Measurements from ENCODE around the gene ETV3.

Gene ETV3

DNA sequence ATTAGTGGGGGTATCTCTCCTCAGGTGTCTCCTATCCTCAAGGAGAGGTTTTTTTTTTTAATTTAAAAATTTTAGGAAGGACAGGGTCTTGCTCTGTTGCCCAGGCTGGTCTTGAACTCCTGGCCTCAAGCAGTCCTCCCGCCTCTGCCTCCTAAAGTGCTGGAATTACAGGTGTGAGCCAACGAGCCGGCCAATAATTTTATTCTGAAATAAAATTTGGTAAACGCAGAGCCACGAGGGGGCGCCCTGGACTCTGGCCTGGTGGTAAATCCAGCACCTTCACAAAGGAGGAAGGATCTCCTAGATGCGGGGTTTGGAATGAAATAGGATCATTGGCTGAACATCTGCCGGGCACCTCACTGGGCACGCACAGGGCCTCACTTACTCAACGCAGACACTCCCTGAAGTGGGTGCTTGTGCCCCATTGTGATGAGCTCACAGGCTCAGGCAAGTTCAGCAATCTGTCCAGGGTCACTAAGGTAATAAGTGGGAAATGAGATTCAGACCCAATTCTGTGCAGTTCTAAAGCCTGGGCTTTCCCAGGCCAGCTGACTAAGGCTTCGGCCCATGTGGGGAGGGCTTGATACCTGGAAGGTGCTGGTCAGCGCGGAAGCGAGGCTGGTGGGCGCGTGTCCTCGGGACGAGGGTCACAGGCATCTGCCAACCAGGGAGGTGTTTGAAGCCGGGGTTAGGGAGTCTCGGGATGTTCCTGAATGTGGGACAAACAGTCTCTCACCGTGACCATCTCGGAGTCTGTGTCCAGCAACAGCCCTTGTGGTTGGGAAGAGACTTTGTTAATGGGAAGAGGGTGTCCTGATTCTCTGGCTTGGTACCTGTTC is 32.7 kb upstream of the ETV3 start:
- no peak for TF ChIP-seq POLR2A (IDR thresholded peaks at IDR 0.05; ENCODE audit: low read depth, low read length)
- DNase-seq (ENCODE audit: insufficient read length, low spot score) (peak; percentile 35), FAIRE-seq (no peak)

DNA sequence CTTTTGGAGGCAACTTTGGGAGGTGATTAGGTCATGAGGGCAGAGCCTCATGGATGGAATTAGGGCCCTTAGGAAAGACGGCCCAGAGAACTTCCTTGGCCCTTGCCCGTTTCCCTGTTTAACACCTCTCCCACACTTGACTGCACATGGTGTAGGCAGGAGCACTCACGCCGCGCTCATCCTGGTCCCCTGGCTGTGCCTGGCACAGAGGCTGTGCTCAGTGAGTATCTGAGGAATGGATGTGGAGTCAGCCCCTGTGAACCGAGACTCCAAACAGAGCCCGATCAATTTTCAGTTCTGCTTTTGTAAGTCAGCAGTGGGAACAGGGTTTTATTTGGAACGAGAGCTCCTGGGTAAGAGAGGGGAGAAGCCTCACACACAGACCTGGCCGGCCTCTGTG is 29.8 kb upstream of the ETV3 start:
- FAIRE-seq (no peak), DNase-seq (ENCODE audit: insufficient read length, low spot score) (no peak)

DNA sequence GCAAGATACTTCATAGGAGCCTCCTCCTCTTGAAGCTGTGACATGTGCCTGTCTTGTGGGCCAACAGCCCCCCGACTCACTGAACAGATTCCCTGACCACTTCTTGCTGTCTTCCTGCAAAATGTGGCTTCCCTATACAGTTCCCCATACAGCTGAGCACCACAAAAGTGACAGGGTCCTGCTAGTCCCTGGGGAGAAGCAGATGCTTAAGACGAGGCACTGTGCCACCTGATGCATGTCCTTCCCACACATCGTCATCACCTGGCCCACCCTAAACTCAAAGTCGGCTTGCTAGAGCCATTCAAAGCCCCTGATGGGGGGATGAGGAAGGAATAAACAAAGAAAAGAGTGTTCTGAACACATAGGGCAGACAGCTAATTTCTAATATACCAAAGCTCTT is 29.2 kb upstream of the ETV3 start:
- FAIRE-seq, result no peak
- DNase-seq (ENCODE audit: insufficient read length, low spot score), result no peak
- TF ChIP-seq POLR2A (IDR thresholded peaks at IDR 0.05; ENCODE audit: low read depth, low read length), result no peak

More for the DNA sequence above, 29.8 kb upstream of the ETV3 start:
- no peak for TF ChIP-seq POLR2A (IDR thresholded peaks at IDR 0.05; ENCODE audit: low read depth, low read length)

DNA sequence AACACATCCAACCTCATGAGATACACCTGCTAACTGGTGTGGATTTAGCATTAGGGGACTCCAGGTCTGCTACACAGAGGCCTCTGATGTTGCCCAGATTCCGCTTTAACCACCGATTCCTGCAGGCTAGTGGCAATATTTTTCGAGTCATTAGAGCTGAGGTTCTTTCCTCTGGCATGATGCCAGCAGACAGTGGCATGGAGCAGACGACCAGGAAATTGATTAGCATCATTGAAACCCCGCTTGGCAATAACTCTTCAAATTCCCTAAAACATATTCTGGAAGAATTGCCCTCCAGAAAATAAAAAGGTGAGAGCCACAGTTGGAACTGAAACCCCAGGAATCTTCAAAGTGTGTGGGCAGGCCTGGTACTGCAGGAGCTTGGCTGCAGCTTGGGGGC is 28.4 kb upstream of the ETV3 start:
- FAIRE-seq (no peak), DNase-seq (ENCODE audit: insufficient read length, low spot score) (no peak)
- TF ChIP-seq POLR2A (IDR thresholded peaks at IDR 0.05; ENCODE audit: low read depth, low read length), result no peak

DNA sequence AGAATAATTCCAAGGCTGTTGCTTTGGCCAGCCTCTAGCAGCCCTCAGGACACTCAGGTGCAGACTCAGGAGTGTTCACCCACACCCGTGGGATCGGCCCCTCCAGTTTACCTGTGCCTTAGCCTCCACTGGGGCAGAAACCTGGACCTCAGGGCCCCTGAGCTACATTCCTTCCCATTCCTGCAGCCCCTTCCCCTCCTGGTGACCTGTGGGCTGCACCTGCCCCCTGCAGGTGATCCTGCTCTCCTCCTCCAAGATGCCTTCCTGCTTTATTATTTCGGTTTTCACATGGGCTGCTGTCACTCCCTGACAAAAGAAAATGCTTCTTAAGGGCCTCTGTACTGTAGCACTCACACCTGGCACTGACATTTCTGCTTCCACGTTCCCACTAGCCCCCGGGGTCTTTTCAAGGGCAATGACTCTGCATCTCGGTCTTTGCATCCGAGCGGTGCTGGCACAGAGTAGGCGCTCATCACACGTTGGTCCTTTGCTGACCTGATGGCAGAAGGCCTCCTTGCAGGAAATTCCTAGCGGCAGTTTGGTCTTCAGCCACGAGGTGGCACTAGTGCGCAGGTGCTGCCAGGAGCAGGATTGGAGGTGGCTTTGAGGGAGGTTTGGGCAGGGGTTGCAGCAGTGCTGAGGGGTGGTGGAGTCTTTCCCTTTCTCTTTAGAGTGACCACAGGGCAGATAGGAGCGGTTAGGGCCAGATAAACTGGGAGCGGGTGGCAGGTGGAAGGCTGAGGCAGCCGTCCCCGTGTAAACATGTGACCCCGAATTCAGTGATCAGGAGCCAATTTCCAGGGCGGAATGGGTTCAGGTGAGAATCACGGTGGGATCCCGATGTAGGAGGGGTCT is 25.3 kb upstream of the ETV3 start:
- no peak for TF ChIP-seq POLR2A (IDR thresholded peaks at IDR 0.05; ENCODE audit: low read depth, low read length)
- peak; percentile 51 for DNase-seq (ENCODE audit: insufficient read length, low spot score)
- no peak for FAIRE-seq

DNA sequence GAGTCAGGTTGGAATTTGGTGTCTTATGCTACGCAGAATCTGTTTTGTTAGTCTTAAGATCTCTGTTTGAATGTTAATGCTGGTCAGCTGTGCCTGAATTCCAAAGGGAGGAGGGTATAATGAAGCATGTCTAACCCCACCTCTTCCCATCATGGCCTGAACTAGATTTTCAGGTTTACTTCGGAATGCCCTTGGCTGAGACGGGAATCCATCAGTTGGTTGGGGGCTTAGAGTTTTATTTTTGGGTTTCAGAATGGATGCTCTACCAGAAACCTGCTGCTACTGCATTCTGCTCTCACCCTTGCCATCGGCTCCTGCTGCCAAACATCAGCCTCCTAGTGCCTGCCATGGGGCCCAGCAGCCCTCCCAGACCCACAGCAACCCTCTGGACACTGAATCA is 24.1 kb upstream of the ETV3 start:
- no peak for DNase-seq (ENCODE audit: insufficient read length, low spot score)
- no peak for FAIRE-seq
- no peak for TF ChIP-seq POLR2A (IDR thresholded peaks at IDR 0.05; ENCODE audit: low read depth, low read length)

DNA sequence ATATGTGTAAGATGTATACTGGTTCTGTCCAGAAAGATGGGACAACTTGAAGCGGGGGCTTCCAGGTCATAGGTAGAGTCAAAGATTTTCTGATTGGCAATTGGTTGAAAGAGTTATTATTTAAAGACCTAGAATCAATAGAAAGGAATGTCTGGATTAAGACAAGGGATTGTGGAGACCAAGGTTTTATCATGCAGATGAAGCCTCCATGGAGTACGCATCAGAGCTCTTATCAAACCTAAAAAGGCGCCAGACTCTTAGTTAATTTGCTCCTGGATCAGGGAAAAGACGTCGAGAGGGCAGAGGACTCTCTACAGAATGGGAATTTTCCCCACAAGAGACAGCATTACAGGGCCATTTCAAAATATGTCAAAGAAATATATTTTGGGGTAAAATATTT is 23.7 kb upstream of the ETV3 start:
- TF ChIP-seq POLR2A (IDR thresholded peaks at IDR 0.05; ENCODE audit: low read depth, low read length), result no peak
- no peak for FAIRE-seq
- DNase-seq (ENCODE audit: insufficient read length, low spot score), result no peak

DNA sequence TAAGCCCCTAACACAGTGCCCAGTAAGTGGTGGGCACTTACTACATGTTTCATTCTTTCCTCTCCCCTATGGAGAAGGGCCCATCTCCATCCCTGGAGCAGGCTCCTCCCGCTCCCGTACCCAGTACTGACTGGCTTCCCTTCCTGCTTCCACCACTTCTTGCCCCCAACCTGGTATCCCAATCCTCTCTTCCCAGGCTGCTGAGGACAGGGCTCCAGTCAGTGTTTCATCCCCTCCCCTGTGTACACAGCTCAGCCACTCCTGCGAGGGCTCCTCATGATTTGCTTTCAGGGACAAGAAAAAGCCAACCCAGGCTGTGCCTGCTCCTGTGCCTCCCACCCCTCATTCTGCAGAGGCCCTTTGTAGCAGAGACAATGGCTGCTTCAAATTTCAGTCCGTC is 20.8 kb upstream of the ETV3 start:
- no peak for DNase-seq (ENCODE audit: insufficient read length, low spot score)
- no peak for FAIRE-seq
- TF ChIP-seq POLR2A (IDR thresholded peaks at IDR 0.05; ENCODE audit: low read depth, low read length), result no peak

DNA sequence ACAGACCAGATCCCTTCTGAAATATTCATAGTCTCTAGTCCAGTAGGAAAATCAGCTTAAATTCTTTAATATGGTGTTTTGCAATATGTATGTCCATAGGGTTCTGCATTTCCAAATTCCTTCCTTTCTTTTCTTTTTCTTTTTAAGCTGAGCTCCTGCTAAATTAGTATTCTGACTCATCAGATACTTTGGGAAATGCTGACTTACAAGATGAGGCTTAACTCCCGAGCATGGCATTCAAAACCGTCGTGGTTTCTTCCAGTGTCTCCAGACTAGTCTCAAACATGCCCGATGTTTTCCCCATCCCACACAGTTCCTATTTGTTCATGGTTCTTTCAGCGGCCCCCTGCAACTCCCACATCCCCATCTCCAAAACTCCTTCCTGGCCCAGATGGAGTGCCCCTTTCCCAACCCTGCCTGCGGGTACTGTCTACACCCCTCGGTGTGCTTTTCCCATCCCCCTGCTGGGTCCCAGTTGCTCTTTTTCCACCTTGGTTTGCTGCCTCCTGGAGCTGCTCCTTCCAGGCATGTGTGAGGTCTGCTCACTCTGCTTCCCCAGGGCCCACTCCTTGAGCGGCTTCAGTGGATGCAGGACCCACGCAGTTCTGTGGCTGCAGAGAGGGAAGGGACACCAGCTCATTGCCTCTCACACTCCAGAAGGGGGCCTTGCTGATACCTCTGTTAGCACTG is 19.5 kb upstream of the ETV3 start:
- no peak for TF ChIP-seq POLR2A (IDR thresholded peaks at IDR 0.05; ENCODE audit: low read depth, low read length)
- DNase-seq (ENCODE audit: insufficient read length, low spot score) (no peak), FAIRE-seq (no peak)

DNA sequence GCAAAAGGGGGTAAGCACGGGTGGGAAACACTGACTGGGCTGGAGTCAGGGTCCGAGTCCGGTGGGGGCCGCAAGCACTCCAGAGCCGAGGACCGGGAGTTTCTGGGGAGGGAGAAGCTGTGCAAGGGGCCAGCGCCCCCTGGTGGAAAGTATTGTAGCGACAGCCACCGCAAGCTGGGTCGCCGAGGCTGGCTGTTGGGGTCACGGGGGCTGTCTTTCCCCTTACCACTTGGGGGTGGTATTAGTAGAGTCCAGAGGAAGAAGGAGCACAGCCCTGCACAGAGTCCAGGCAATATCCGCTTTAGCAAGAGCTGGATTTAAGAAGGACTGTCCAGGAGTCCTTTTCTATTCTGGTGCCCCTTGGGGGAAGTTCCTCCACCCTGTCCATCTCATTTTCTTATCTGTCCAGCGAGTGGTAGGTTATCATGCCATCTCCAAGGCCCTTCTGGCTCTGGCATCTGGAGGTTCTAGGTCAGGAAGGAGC is 17.9 kb upstream of the ETV3 start:
- DNase-seq (ENCODE audit: insufficient read length, low spot score) (peak; percentile 62), FAIRE-seq (no peak)
- TF ChIP-seq POLR2A (IDR thresholded peaks at IDR 0.05; ENCODE audit: low read depth, low read length), result no peak

DNA sequence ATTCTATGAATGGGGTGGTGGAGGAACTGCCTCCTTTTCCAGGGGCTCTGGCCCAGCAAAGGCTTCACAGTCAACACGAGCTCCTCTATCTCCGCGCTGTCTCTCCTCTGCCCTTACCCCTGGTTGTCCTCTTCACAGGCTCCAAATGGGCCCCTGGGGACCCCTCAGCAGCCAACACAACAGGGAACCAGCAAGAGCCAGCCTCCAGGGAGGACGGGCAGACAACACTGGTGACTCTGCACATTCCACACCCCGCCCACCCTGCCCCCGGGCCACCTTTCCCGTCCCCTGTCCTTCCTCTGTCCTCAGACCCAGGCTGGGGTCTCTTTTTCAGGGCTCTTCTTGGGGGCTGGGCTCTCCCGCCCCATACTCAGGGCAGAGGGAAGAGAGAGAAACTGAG is 17.5 kb upstream of the ETV3 start:
- TF ChIP-seq POLR2A (IDR thresholded peaks at IDR 0.05; ENCODE audit: low read depth, low read length), result no peak
- no peak for FAIRE-seq
- DNase-seq (ENCODE audit: insufficient read length, low spot score), result no peak

DNA sequence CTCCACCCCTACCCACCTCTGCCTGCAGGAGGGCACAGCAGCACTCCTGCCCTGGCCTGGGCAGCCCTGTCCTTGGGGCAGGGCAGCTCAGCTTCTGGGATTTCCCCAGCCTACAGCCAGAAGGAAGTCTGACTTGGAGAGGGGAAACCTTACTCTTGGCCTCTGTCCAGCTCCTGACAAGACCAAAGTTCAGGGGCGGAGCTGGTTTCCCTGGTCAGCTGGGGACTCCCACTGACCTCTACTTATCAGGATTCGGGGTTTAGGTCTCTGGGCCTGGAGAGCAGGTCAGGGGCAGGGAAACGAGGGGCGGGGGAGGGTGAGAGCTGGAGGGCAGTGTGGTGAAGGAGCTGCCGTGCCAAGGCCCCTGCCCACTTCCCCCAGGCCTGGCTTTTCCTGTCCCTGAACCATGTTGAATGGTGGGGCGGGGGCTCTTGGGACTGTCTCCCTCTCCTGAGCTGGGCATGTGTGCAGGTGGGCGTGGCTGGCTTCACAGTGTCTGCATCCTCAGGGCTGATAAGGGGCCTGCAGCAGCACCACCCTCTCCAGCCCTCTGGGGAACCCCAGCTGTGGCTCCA is 16.8 kb upstream of the ETV3 start:
- FAIRE-seq (no peak), DNase-seq (ENCODE audit: insufficient read length, low spot score) (peak; percentile 33)
- TF ChIP-seq POLR2A (IDR thresholded peaks at IDR 0.05; ENCODE audit: low read depth, low read length), result no peak

DNA sequence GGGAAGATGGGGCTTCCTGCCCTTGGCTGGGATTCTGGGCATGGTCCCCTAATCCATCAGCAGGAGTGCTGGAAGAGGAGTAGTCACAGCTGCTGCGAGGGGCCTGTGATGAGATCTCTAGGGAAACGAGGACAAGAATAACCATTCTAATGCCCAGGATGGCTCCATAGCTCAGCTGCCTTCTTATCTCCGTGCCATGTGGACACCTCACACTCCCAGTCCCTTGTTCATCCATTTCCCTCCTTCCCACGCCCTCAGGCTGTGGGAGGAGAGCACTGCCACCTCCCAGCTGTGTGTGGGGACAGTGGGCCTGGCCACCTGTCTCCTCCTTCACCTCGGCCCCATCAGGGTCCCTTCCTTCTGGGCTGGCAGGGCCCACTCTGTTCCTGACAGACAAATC is 16.1 kb upstream of the ETV3 start:
- no peak for TF ChIP-seq POLR2A (IDR thresholded peaks at IDR 0.05; ENCODE audit: low read depth, low read length)
- FAIRE-seq, result no peak
- no peak for DNase-seq (ENCODE audit: insufficient read length, low spot score)

DNA sequence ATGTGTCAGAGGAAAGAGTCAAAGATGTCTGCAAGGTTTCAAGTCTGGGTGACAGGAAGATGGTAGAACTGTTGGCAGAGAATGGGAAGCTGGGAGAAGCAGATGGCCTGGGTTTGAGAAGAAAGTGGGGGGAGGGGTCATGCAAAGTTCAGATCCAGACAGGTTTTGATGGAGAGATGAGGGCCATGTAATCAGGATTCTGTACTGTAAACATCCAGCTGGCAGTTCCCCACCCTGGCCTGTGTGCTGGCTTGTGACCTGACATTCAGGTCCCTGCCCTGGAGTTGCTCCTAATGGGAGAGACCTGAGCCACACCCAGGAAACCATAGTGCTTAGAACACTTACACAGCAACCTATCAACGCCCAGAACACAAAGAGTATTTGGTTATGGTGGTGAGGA is 15.6 kb upstream of the ETV3 start:
- no peak for FAIRE-seq
- no peak for TF ChIP-seq POLR2A (IDR thresholded peaks at IDR 0.05; ENCODE audit: low read depth, low read length)
- DNase-seq (ENCODE audit: insufficient read length, low spot score), result no peak

Measured in H54 (cell line).